HG02798 (cell line): ENCODE data around the gene PHF21B.
"Not testable (repeated sequence)": the region's sequence is repeated elsewhere in the genome, so short reads cannot be mapped to it uniquely, and the experiment has no call there.

Experiments
- ATAC-seq: cut with Tn5 transposase; IDR thresholded peaks from one replicate; pipeline ENCODE4 v1.9.1; 2021; ENCODE audit warnings: mild to moderate bottlenecking; ENCODE audit not compliant: unreplicated experiment, poor library complexity

Gene PHF21B

GRCh38 chr22:44884968-44885805, 124.6 kb downstream of the PHF21B start:
- ATAC-seq, result no peak

DNA sequence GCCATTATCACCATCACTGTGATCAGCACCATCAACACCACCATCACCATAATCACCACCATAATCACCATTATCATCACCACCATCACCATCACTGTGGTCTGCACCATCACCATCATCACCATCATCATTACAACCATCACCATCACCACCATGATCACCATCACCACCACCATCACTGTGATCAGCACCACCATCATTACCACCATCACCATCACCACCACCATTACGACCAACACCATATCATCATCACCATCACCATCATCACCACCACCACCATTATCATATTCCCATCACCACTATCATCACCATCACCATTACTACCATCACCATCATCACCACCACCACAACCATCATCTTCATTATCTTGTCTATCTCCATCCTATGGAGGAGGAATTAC, 125.2 kb downstream of the PHF21B start:
- ATAC-seq, result no peak

- ATAC-seq, result no peak
Observed at GRCh38 chr22:44883011-44883421, 126.8 kb downstream of the PHF21B start.

- ATAC-seq, result no peak
Observed at GRCh38 chr22:44882226-44882905, 127.4 kb downstream of the PHF21B start.

DNA sequence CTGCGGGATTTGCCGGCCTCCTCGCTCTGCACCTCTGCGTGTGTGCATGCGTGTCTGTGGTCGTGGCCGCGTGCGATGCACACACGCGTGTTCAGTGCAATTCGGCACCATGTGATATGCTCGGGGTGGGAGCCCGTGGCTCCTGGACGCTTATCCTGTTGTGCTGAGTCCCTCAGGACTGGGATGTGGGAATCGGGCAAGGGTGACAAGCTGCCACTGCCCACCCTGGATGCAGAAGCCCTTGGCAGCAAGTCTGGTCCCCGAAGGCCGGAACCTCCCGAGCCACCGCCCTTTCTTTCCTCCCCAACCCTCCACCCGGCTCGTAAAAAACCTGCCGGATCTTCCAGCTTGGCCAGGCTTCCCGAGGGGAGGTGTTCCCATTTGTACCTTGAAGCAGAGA, 128.2 kb downstream of the PHF21B start:
- ATAC-seq, result no peak

- ATAC-seq, result no peak
Observed at GRCh38 chr22:44880610-44881290, 129.1 kb downstream of the PHF21B start.

GRCh38 chr22:44879301-44879680, 130.5 kb downstream of the PHF21B start:
- no peak for ATAC-seq

DNA sequence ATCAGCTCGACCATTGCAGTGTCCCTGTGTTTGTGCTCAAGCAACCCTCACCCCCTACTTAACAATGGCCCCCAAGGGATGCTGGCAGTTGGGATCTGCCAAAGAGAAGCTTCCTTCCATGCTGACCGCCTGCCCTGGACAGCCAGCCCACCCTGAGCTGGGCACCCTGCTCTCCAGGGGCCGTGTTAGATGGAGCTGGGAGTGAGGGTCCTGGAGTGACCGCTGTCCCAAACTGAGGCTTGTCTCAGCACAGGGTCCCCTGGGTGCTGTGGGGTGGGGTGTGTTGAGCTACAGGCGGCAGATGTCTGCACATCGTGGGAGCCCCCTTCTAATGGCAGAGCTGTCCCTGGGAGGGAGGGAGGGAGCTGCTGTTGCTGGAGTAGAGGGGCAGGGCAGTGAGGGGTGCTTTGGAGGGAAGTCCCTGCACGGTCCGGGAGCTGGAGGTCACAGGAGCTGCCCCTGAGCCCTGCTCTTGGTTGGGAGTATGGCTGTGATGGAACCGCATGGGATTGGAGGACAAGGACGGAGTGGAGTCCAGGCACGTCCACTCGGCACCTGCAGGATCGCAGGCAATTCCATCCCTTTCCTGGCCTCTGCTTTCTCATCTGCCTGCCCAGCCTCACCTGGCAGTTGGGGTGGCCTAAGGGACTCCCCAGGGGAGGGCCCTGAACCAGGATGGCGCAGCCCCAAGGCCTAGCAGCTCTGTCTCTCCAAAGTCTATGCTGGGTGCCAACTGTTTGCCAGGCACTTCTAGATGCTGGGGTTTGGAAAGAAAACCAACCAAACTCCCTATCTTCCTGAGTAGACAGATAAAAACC, 131.1 kb downstream of the PHF21B start:
- ATAC-seq, result no peak

GRCh38 chr22:44876921-44877320, 132.9 kb downstream of the PHF21B start:
- no peak for ATAC-seq

DNA sequence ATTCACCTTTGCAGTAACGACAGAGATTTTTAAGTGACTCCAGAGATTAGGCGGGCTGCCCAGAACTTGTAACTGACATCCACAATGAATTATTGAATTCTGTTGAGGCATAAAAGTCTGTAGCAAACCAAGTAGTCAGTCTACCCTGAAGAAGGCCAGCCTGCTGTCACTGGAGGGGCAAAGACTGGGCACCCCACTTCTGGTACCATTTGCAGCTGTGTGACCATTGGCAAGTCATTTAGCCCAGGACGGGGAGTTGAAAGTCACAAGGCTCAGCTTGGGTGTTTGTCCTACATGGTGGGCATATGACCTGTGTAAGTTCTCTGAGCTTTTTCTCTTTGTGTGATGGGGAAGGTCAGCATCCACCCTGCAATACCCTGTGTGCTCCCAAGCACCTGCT, 138.0 kb downstream of the PHF21B start:
- ATAC-seq, result no peak

DNA sequence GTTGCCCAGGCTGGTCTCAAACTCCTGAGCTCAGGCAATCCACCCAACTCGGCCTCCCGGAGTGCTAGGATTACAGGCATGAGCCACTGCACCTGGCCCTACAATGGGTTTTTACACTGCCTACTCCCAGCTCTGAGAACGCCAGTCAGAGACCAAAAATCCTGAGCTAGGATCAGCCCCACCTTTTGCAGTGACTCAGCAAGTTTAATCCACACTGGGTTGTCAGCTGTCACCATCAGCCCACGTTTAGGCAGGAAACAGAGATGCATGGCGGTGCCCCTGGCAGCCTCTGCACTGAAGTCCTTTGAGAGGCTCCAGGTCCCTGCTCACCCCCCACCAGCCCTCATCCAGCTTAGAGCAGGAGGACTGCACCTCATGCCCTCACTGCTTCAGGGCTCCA, 139.8 kb downstream of the PHF21B start:
- ATAC-seq, result no peak

- ATAC-seq, result no peak
Observed at GRCh38 chr22:44869196-44869595, 140.6 kb downstream of the PHF21B start.

GRCh38 chr22:44865193-44866057, 144.4 kb downstream of the PHF21B start:
- no peak for ATAC-seq

DNA sequence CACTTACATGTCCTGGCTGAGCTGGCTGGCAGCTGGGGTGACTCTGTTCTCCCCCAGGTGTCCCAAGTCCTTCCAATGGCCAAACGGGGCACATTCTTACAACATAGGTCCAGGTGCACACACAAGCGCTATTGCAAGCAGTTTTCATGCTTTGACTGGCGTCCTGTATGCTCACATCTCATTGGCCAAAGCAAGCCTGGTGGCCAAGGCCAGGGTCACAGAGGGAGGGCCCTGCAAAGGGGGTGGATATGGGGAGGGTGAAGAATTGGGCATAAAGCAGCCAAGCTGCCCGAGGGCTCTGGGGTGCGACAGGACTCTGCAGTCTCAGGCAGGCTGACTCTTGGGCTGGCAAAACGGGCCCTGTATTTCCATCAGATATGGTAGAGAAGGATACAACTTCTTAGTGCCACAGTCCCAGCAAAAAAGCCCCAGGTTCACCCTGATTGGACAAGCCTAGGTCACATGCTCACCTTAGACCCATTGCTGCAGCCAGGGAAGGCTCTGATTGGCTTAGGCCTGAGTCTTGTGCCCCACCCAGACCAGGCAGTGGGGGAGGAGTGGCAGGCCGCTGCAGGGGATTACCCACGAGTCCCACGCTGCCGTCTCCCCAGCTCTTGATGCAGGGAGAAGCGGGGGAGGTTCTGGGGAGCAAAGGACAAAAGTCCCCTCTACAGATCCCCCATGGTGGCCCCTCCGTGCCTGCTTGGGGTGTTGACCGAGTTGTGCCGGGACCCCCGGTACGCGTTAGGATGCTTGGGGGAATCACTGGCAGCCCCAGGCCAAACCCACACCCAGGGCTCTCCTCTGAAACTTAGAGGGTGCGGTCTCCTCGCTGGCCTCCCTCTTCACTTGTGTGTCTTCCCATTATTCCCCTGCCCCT, 146.6 kb downstream of the PHF21B start:
- no peak for ATAC-seq

DNA sequence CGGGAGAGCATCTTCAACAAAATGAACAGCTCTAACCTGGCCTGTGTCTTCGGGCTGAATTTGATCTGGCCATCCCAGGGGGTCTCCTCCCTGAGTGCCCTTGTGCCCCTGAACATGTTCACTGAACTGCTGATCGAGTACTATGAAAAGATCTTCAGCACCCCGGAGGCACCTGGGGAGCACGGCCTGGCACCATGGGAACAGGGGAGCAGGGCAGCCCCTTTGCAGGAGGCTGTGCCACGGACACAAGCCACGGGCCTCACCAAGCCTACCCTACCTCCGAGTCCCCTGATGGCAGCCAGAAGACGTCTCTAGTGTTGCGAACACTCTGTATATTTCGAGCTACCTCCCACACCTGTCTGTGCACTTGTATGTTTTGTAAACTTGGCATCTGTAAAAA, 147.5 kb downstream of the PHF21B start:
- ATAC-seq, result no peak

DNA sequence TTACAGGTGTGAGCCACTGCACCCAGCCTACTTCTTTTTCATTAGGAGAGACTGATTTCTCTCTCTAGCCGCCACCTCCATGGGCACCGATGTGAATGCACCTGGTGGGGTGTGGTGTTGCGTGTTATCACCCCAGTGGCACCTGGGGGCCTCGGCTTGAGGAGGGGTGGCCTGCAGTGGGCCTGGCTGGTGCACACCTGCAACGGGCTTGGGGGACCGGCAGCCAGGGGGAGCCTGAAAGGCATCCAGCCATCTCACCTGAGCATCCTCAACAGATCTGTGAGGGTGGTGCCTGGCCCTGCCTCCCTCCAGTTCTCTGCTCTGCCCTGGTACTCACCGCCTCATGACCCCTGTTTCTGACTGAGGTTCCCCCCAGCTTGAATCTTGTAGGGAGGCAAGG, 148.6 kb downstream of the PHF21B start:
- ATAC-seq, result no peak

DNA sequence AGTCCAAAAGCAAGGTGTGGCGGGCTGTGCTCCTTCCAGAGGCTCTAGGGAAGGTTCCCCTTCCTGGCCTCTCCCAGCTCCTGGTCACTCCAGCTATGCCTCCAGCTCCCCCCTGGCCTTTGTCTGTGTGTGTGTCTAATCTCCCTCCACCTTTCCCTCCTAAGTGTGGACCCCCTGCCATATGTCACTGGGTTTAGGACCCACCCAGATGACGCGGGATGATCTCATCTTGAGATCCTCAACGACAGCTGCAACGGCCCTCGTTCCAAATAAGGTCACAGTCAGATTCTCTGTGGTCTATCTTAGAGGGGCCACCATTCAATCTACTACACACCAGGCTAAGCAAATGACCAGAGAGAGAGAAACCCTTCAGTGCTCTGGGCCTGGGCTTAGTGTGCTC, 149.5 kb downstream of the PHF21B start:
- no peak for ATAC-seq

DNA sequence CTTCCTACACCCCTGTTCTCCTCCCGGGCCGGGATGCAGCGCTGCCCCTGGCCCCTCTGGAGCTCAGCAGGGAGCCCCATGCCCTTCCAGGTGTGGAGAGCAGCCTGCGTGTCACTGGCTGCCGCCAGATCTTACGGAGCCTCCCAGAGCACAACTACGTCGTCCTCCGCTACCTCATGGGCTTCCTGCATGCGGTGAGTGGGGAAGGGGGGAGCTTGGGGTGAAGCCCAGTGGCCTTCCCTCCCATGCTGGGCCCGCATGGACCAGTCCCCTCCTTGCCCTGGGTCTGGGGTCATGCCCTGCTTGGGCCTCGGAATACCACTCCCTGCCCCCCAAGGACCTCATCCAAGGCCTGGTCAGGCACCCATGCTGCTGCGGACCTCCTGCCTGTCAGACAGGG, 150.2 kb downstream of the PHF21B start:
- ATAC-seq, result no peak

DNA sequence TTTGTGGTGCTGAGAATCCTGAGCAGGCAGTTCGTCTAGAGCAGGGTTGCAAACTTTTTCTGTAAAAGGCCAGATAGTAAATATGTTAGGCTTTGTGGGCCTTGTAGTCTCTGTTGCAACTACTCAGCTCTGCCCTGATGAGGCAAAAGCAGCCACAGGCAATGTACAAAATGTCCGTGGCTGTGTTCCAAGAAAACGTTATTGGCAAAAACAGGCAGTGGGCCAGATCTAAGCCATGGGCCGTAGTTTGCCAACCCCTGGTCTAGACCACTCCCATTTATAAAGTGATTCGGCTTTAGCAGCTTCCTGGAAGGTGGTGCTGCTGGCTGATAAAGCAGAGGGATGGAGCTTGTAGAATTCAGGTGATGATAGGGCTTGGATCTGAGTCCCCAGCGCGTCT, 151.0 kb downstream of the PHF21B start:
- not testable (repeated sequence) for ATAC-seq
